Measurements from ENCODE around the gene GPR132. TPM values are rescaled to one million over a fixed set of nuclear protein-coding genes. Genes with fewer than 3 reads are reported as not detected.
"Not testable (repeated sequence)": the region's sequence is repeated elsewhere in the genome, so short reads cannot be mapped to it uniquely, and the experiment has no call there.

GPR132 gene
- not detected in 2 replicates for total RNA-seq (2014; rRNA removed; shearing (Covaris generic))

- Histone ChIP-seq H3K9me3 (replicated peaks) (no peaks in the 10 kb centered on the region), H3K27ac (no peak within 1 kb of the TSS), H3K4me3 (no peak within 1 kb of the TSS), H3K27me3 (replicated peaks) (no peaks in the 10 kb centered on the region), H3K36me3 (no peaks in the 10 kb centered on the region), H3K4me1 (replicated peaks) (0 out of 2 replicates have a peak, but pooled peaks cover 5% of the 10 kb centered on the region)
- peak in 1 of 2 experiments; percentile 38 for DNase-seq (ENCODE audit: low read depth in 1 of 2, low spot score in 2 of 2)
These were observed at the start of gene GPR132 for GRCh38 chr14:105065280-105066228. Gene GPR132, minus strand, starts transcription at chr14:105065430. Its CDS starts 10,010 bp downstream, at chr14:105055420.

GRCh38 chr14:105109243-105109642, 44.0 kb upstream of the GPR132 start:
- not testable (repeated sequence) for H3K4me1 ChIP-seq (replicated peaks); H3K4me3 ChIP-seq; H3K9me3 ChIP-seq (replicated peaks); H3K27ac ChIP-seq; H3K36me3 ChIP-seq; DNase-seq (ENCODE audit: low read depth in 1 of 2, low spot score in 2 of 2)
- peaks cover 19% of the 10 kb centered on the region; the same call in 1 of the 2 replicates for H3K27me3 ChIP-seq (replicated peaks)

- Histone ChIP-seq H3K9me3 (replicated peaks) (no peaks in the 10 kb centered on the region), H3K36me3 (no peaks in the 10 kb centered on the region), H3K4me3 (no peak overlapping the region), H3K27ac (no peak overlapping the region), H3K4me1 (replicated peaks) (no peaks in the 10 kb centered on the region), H3K27me3 (replicated peaks) (peaks cover 25% of the 10 kb centered on the region; the same call in 1 of the 2 replicates)
- no peak for DNase-seq (ENCODE audit: low read depth in 1 of 2, low spot score in 2 of 2)
These were observed 43.3 kb upstream of the GPR132 start for GRCh38 chr14:105108516-105108864.

- H3K4me3 ChIP-seq, result no peak overlapping the region
- no peaks in the 10 kb centered on the region for H3K9me3 ChIP-seq (replicated peaks)
- H3K27me3 ChIP-seq (replicated peaks), result peaks cover 29% of the 10 kb centered on the region; the same call in 1 of the 2 replicates
- H3K36me3 ChIP-seq, result no peaks in the 10 kb centered on the region
- no peak for DNase-seq (ENCODE audit: low read depth in 1 of 2, low spot score in 2 of 2)
- no peak overlapping the region for H3K27ac ChIP-seq
- no peaks in the 10 kb centered on the region for H3K4me1 ChIP-seq (replicated peaks)
These were observed 42.7 kb upstream of the GPR132 start for GRCh38 chr14:105107781-105108515.

- no peak for DNase-seq (ENCODE audit: low read depth in 1 of 2, low spot score in 2 of 2)
- Histone ChIP-seq H3K27me3 (replicated peaks) (peaks cover 29% of the 10 kb centered on the region; the same call in 1 of the 2 replicates), H3K9me3 (replicated peaks) (no peaks in the 10 kb centered on the region), H3K36me3 (no peaks in the 10 kb centered on the region), H3K4me1 (replicated peaks) (no peaks in the 10 kb centered on the region), H3K27ac (no peak overlapping the region), H3K4me3 (no peak overlapping the region)
These were observed 42.1 kb upstream of the GPR132 start for GRCh38 chr14:105107351-105107750.

- Histone ChIP-seq H3K9me3 (replicated peaks) (no peaks in the 10 kb centered on the region), H3K4me3 (no peak overlapping the region), H3K27me3 (replicated peaks) (peaks cover 29% of the 10 kb centered on the region; the same call in 1 of the 2 replicates), H3K4me1 (replicated peaks) (no peaks in the 10 kb centered on the region), H3K36me3 (no peaks in the 10 kb centered on the region), H3K27ac (no peak overlapping the region)
- no peak for DNase-seq (ENCODE audit: low read depth in 1 of 2, low spot score in 2 of 2)
These were observed 39.9 kb upstream of the GPR132 start for GRCh38 chr14:105105158-105105557.

GRCh38 chr14:105102893-105103292, 37.7 kb upstream of the GPR132 start:
- Histone ChIP-seq H3K36me3 (no peaks in the 10 kb centered on the region), H3K27me3 (replicated peaks) (peaks cover 23% of the 10 kb centered on the region; the same call in 1 of the 2 replicates), H3K9me3 (replicated peaks) (no peaks in the 10 kb centered on the region), H3K27ac (no peak overlapping the region), H3K4me1 (replicated peaks) (no peaks in the 10 kb centered on the region), H3K4me3 (no peak overlapping the region)
- DNase-seq (ENCODE audit: low read depth in 1 of 2, low spot score in 2 of 2), result no peak

- Histone ChIP-seq H3K27ac (no peak overlapping the region), H3K4me3 (no peak overlapping the region), H3K4me1 (replicated peaks) (no peaks in the 10 kb centered on the region), H3K27me3 (replicated peaks) (peaks cover 22% of the 10 kb centered on the region; the same call in 1 of the 2 replicates), H3K9me3 (replicated peaks) (no peaks in the 10 kb centered on the region), H3K36me3 (no peaks in the 10 kb centered on the region)
- no peak for DNase-seq (ENCODE audit: low read depth in 1 of 2, low spot score in 2 of 2)
These were observed 37.2 kb upstream of the GPR132 start for GRCh38 chr14:105102361-105102870.

GRCh38 chr14:105100910-105101309, 35.7 kb upstream of the GPR132 start:
- no peaks in the 10 kb centered on the region for H3K4me1 ChIP-seq (replicated peaks)
- H3K27me3 ChIP-seq (replicated peaks), result peaks cover 22% of the 10 kb centered on the region; the same call in 1 of the 2 replicates

GRCh38 chr14:105099778-105100177, 34.5 kb upstream of the GPR132 start:
- Histone ChIP-seq H3K27ac (no peak overlapping the region), H3K36me3 (no peaks in the 10 kb centered on the region), H3K4me3 (no peak overlapping the region), H3K27me3 (replicated peaks) (peaks cover 12% of the 10 kb centered on the region; the same call in 1 of the 2 replicates), H3K4me1 (replicated peaks) (no peaks in the 10 kb centered on the region), H3K9me3 (replicated peaks) (no peaks in the 10 kb centered on the region)
- DNase-seq (ENCODE audit: low read depth in 1 of 2, low spot score in 2 of 2), result no peak

More at GRCh38 chr14:105100910-105101309, 35.7 kb upstream of the GPR132 start:
- Histone ChIP-seq H3K4me3 (no peak overlapping the region), H3K27ac (no peak overlapping the region), H3K36me3 (no peaks in the 10 kb centered on the region), H3K9me3 (replicated peaks) (no peaks in the 10 kb centered on the region)
- no peak for DNase-seq (ENCODE audit: low read depth in 1 of 2, low spot score in 2 of 2)

GRCh38 chr14:105098316-105098715, 33.1 kb upstream of the GPR132 start:
- Histone ChIP-seq H3K4me1 (replicated peaks) (peaks cover 12% of the 10 kb centered on the region), H3K36me3 (no peaks in the 10 kb centered on the region), H3K27ac (no peak overlapping the region), H3K27me3 (replicated peaks) (0 out of 2 replicates have a peak, but pooled peaks cover 2% of the 10 kb centered on the region), H3K4me3 (no peak overlapping the region), H3K9me3 (replicated peaks) (no peaks in the 10 kb centered on the region)
- DNase-seq (ENCODE audit: low read depth in 1 of 2, low spot score in 2 of 2), result no peak

- H3K4me3 ChIP-seq, result no peak overlapping the region
These were observed 32.5 kb upstream of the GPR132 start for GRCh38 chr14:105097794-105098127.

GRCh38 chr14:105096206-105096875, 31.1 kb upstream of the GPR132 start:
- Histone ChIP-seq H3K9me3 (replicated peaks) (no peaks in the 10 kb centered on the region), H3K27ac (no peak overlapping the region), H3K4me1 (replicated peaks) (peaks cover 30% of the 10 kb centered on the region), H3K36me3 (0 out of 2 replicates have a peak, but pooled peaks cover 5% of the 10 kb centered on the region), H3K4me3 (no peak overlapping the region), H3K27me3 (replicated peaks) (no peaks in the 10 kb centered on the region)
- no peak for DNase-seq (ENCODE audit: low read depth in 1 of 2, low spot score in 2 of 2)

More at GRCh38 chr14:105097794-105098127, 32.5 kb upstream of the GPR132 start:
- no peaks in the 10 kb centered on the region for H3K9me3 ChIP-seq (replicated peaks)
- H3K36me3 ChIP-seq, result 0 out of 2 replicates have a peak, but pooled peaks cover 3% of the 10 kb centered on the region
- peaks cover 16% of the 10 kb centered on the region for H3K4me1 ChIP-seq (replicated peaks)
- no peak for DNase-seq (ENCODE audit: low read depth in 1 of 2, low spot score in 2 of 2)
- H3K27ac ChIP-seq, result no peak overlapping the region
- no peaks in the 10 kb centered on the region for H3K27me3 ChIP-seq (replicated peaks)
